Keratinocyte (primary cell): ENCODE measurements around the gene POMC. TPM values are rescaled to one million over a fixed set of nuclear protein-coding genes. Genes with fewer than 3 reads are reported as not detected.

Experiments used
- DNase-seq: peaks from one replicate; pipeline ENCODE4 v3.0.0-alpha.2; 2011; ENCODE audit warnings: low read depth, missing footprints, low spot score
- FAIRE-seq: peaks from 2 replicates; lab custom pipeline; 2011; peaks lifted over from hg19 to GRCh38; lab: Jason Lieb, UNC
- H2AFZ ChIP-seq: 2 replicates; pipeline ENCODE4 v1.6.0; 2012; ENCODE audit warnings: low read length, control low read depth, inconsistent platforms; ENCODE audit not compliant: control insufficient read depth
- H3K27ac ChIP-seq: 2 replicates; pipeline ENCODE4 v1.5.1; 2011; ENCODE audit warnings: low read length; ENCODE audit not compliant: control insufficient read depth, insufficient read depth
- H3K27me3 ChIP-seq: 3 replicates; pipeline ENCODE4 v1.6.0; 2011; ENCODE audit warnings: low read length; ENCODE audit not compliant: control insufficient read depth, insufficient read depth; ENCODE audit errors: extremely low read depth
- H3K36me3 ChIP-seq, 2 experiments: 2 replicates in 1 of 2; 3 replicates in 1 of 2; pipeline ENCODE4 v1.5.1; 2011; ENCODE audit warnings: low read length in 2 of 2, mild to moderate bottlenecking in 1 of 2; ENCODE audit not compliant: control insufficient read depth in 2 of 2, insufficient read depth in 2 of 2; ENCODE audit errors: extremely low read depth in 1 of 2
- H3K4me1 ChIP-seq: 3 replicates; pipeline ENCODE4 v1.5.1; 2011; ENCODE audit warnings: low read length; ENCODE audit not compliant: control insufficient read depth, insufficient read depth; ENCODE audit errors: extremely low read depth
- H3K4me2 ChIP-seq: 3 replicates; pipeline ENCODE4 v1.6.0; 2011; ENCODE audit warnings: low read depth, low read length; ENCODE audit not compliant: control insufficient read depth, insufficient read depth; ENCODE audit errors: extremely low read depth
- H3K4me3 ChIP-seq, 3 experiments: fragments of 200-600 bp in 1 of 3; sonication (generic) in 1 of 3; 2 replicates in 2 of 3; 3 replicates in 1 of 3; pipeline ENCODE4 v1.5.1; 2011 to 2016; ENCODE audit warnings: low read length in 3 of 3, mild to moderate bottlenecking in 3 of 3, control low read depth in 2 of 3, inconsistent platforms in 1 of 3, low read depth in 1 of 3, mixed read lengths in 1 of 3, mixed run types in 1 of 3, moderate library complexity in 1 of 3; ENCODE audit not compliant: control insufficient read depth in 2 of 3, insufficient read depth in 2 of 3; ENCODE audit errors: extremely low read depth in 1 of 3
- H3K79me2 ChIP-seq: 2 replicates; pipeline ENCODE4 v1.6.0; 2012; ENCODE audit warnings: low read length; ENCODE audit not compliant: control insufficient read depth, insufficient read depth
- H3K9ac ChIP-seq: 3 replicates; pipeline ENCODE4 v1.6.0; 2011; ENCODE audit warnings: low read length; ENCODE audit not compliant: control insufficient read depth, insufficient read depth; ENCODE audit errors: extremely low read depth
- H3K9me1 ChIP-seq: 3 replicates; pipeline ENCODE4 v1.6.0; 2011; ENCODE audit warnings: low read length; ENCODE audit not compliant: control insufficient read depth, insufficient read depth; ENCODE audit errors: extremely low read depth
- H3K9me3 ChIP-seq: 2 replicates; pipeline ENCODE4 v1.5.1; 2012; ENCODE audit warnings: low read depth, low read length; ENCODE audit not compliant: control insufficient read depth
- H4K20me1 ChIP-seq: 3 replicates; pipeline ENCODE4 v1.6.0; 2011; ENCODE audit warnings: low read length; ENCODE audit not compliant: control insufficient read depth, insufficient read depth; ENCODE audit errors: extremely low read depth
- CTCF ChIP-seq, 3 experiments: IDR thresholded peaks in 1 of 3; conservative IDR thresholded peaks in 1 of 3; optimal IDR thresholded peaks in 1 of 3; 2 replicates in 2 of 3; 3 replicates in 1 of 3; pipeline versions ENCODE3 to v1.5.1; 2011; ENCODE audit warnings: low read length in 3 of 3, mild to moderate bottlenecking in 3 of 3, moderate library complexity in 2 of 3, control low read depth in 1 of 3, inconsistent platforms in 1 of 3; ENCODE audit not compliant: insufficient read depth in 2 of 3; ENCODE audit errors: extremely low read depth in 1 of 3
- EZH2 ChIP-seq: IDR thresholded peaks from one replicate; pipeline ENCODE4 v1.6.1; 2012; ENCODE audit warnings: inconsistent platforms, mild to moderate bottlenecking, low read length, moderate library complexity
- dilution Hi-C: fragments of 300-500 bp; cut with MboI; formaldehyde crosslinking; loops from one replicate; pipeline ENCODE4 v1.7.0; 2020; ENCODE audit warnings: low sequenced_read_pairs; ENCODE audit not compliant: extremely low pct_ligation_motif_present
- polyA plus RNA-seq, 5 experiments: library from polyadenylated mRNA; depleted of rRNA in 3 of 5; stranded (reverse) in 3 of 5; stranded (forward) in 1 of 5; unstranded in 1 of 5; fragments of >200 nt; gene quantifications; 1 replicate in 1 of 5; 2 replicates in 3 of 5; 3 replicates in 1 of 5; pipeline versions ENCODE4 v1.2.1 to v1.2.3, GENCODE V29; 2011 to 2012; ENCODE audit warnings: missing spikeins in 2 of 5, low read depth in 1 of 5, low replicate concordance in 1 of 5

Gene POMC
- polyA plus RNA-seq, 1 donor (not counting 4 experiments of a cell fraction or from before 2014, with no cell fraction given), result not detected

DNA sequence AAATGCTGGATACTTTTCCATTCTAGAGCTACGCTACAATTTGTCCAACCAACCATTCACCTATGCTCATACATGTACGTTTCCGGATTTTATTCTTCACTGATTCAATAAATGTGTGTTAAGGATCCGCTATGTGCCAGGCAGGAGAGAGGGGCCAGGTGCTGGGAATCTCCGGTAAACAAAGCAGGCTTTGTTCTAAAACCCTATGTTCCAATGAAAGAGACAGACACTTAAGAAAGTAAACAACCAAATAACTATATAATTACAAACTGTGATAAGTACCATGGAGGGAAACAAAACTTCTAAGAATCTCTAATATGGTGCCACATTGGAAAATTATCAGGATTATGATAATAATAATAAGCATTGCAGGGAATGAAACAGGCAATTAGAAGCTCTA lies 22.2 kb upstream of the POMC start:
- no peaks in the 10 kb centered on the region for H3K9me3 ChIP-seq
- no peaks in the 10 kb centered on the region for H3K27me3 ChIP-seq
- H3K9ac ChIP-seq, result no peak overlapping the region
- H4K20me1 ChIP-seq, result no peaks in the 10 kb centered on the region
- FAIRE-seq (no peak), DNase-seq (no peak)
- dilution Hi-C loops, result no loop called here
- no peak overlapping the region for H3K27ac ChIP-seq
- H3K4me1 ChIP-seq, result no peaks in the 10 kb centered on the region
- H3K9me1 ChIP-seq, result no peaks in the 10 kb centered on the region
- H3K4me2 ChIP-seq, result no peak overlapping the region
- H2AFZ ChIP-seq, result no peak overlapping the region
- TF ChIP-seq CTCF (optimal IDR thresholded peaks at IDR 0.05 in 1 of 3, IDR thresholded peaks at IDR 0.05 in 1 of 3, conservative IDR thresholded peaks at IDR 0.05 in 1 of 3; ENCODE audit: extremely low read depth in 1 of 3, insufficient read depth in 2 of 3, low read length in 3 of 3) (no peak), EZH2 (no peak)
- no peaks in the 10 kb centered on the region for H3K36me3 ChIP-seq
- H3K79me2 ChIP-seq, result no peaks in the 10 kb centered on the region
- H3K4me3 ChIP-seq, result no peak overlapping the region

GRCh38 chr2:25188405-25188804 lies 20.0 kb upstream of the POMC start:
- no peak overlapping the region for H3K27ac ChIP-seq
- no peaks in the 10 kb centered on the region for H3K27me3 ChIP-seq
- H3K9me3 ChIP-seq, result no peaks in the 10 kb centered on the region
- H3K79me2 ChIP-seq, result no peaks in the 10 kb centered on the region
- H3K9ac ChIP-seq, result no peak overlapping the region
- H3K36me3 ChIP-seq, result no peaks in the 10 kb centered on the region
- H3K4me1 ChIP-seq, result peaks cover 3% of the 10 kb centered on the region
- H3K4me2 ChIP-seq, result no peak overlapping the region
- no peaks in the 10 kb centered on the region for H3K9me1 ChIP-seq
- dilution Hi-C loops, result no loop called here
- FAIRE-seq (no peak), DNase-seq (no peak)
- H2AFZ ChIP-seq, result no peak overlapping the region
- no peak overlapping the region for H3K4me3 ChIP-seq
- no peaks in the 10 kb centered on the region for H4K20me1 ChIP-seq
- TF ChIP-seq CTCF (optimal IDR thresholded peaks at IDR 0.05 in 1 of 3, IDR thresholded peaks at IDR 0.05 in 1 of 3, conservative IDR thresholded peaks at IDR 0.05 in 1 of 3; ENCODE audit: extremely low read depth in 1 of 3, insufficient read depth in 2 of 3, low read length in 3 of 3), result no peak
- no peak for TF ChIP-seq EZH2
